Right lobe of liver (tissue), 4 donors: ENCODE measurements around the gene NXF1.

Experiments
- CTCF ChIP-seq, 4 donors: fragments of 200-600 bp in 3 of 4; fragments of 450-650 bp in 1 of 4; IDR thresholded peaks; one replicate each; pipeline versions ENCODE4 v1.5.1 to v1.8.0; 2016 to 2022; ENCODE audit warnings: antibody characterized with exemption in 4 of 4, mild to moderate bottlenecking in 2 of 4
- POLR2A ChIP-seq: fragments of 450-650 bp; IDR thresholded peaks from one replicate; pipeline ENCODE4 v1.6.1; 2017; ENCODE audit warnings: antibody characterized with exemption, mild to moderate bottlenecking
- donor health status: DM: no; HTN: no; CAD: no.
- donor health status: DM: no; HTN: no; CAD: no.
- donor health status: DM: no; HTN: yes; CAD: no.

- TF ChIP-seq CTCF (IDR thresholded peaks at IDR 0.05) (no peak), POLR2A (no peak)
Observed at GRCh38 chr11:62852523-62853188, 47.4 kb upstream of the NXF1 start.
